ENCODE results near the gene SLC36A4. TPM values are rescaled to one million over a fixed set of nuclear protein-coding genes. Genes with fewer than 3 reads are reported as not detected.
"Not testable (repeated sequence)": the region's sequence is repeated elsewhere in the genome, so short reads cannot be mapped to it uniquely, and the experiment has no call there.

Gene SLC36A4
- total RNA-seq: 10 to 100 TPM in 2 of 9 donors, 1 to 10 TPM in 7; 4.4 to 15.0 (median 7.4) TPM
- 10 to 100 TPM in 1 of 2 donors, 1 to 10 TPM in 1; 2.6 to 22.4 TPM for polyA plus RNA-seq
- long read RNA-seq, donor 1, full-length matches to known transcripts: 10 of 17 reads
- long read RNA-seq, donor 1, partial matches to known transcripts: 1 of 17 reads
- long read RNA-seq, donor 1, other reads (novel, unspliced or antisense): 6 of 17 reads
- long read RNA-seq, donor 2, full-length matches to known transcripts: 22 of 29 reads
- long read RNA-seq, donor 2, partial matches to known transcripts: 0 of 29 reads
- long read RNA-seq, donor 2, other reads (novel, unspliced or antisense): 7 of 29 reads
- long read RNA-seq, donor 3, full-length matches to known transcripts: 21 of 25 reads
- long read RNA-seq, donor 3, partial matches to known transcripts: 0 of 25 reads
- long read RNA-seq, donor 3, other reads (novel, unspliced or antisense): 4 of 25 reads

DNA sequence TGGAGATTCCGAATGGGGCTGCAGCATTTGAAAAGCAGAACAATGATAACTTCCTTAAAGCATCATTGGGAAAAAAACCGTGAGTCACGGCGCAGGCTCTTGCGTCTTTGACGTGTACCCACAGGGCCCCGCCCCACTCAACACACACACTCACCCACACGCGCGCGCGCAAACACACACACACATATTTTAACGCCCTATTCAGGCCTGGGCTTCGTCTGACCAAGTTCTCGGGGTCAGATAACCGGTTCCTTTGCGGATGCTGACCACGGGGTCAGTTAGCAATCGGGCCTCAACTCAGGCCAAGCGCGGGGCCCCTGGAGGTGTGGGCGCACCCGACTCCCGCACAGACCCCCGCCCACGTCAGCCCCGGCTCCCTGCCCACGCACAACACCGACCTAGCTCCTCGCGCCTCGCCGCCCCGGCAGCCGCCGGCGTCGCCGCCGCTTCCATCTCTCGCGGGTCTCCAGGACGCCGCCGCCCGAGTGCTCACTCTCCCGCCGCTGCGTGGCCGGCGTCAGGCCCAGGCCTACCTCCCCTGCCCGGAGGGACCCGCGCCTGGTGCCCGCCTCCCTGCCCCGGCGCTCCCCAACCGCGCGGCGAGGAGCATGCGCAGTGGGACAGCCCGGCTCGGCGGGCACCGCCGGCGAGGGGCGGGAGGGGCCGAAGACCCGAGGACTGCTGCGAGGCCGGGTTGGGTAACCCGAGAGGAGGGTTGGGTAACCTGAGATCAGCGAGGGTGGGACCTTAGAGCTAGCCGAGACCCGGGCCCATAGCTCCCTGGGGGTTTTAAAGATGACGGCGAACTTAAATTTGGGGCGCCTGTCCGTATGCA, at the start of gene SLC36A4:
Gene SLC36A4 (minus strand): TSS at position 612 of the 835 bp plus-strand sequence. CDS start 159 bp downstream, at position 453.
- DNase-seq: peak; percentile 87 to 94 (median 92)
- H3K27ac ChIP-seq: peak within 1 kb of the TSS; percentile 79 to 98 (median 92)
- no peaks in the 10 kb centered on the region for H3K9me3 ChIP-seq
- H3K27me3 ChIP-seq: no peaks in the 10 kb centered on the region
- WGBS, 4 donors: 1 to 2% (median 1%) methylated on average over 30 to 81 of the region's 81 CpGs
- no peaks in the 10 kb centered on the region for H3K36me3 ChIP-seq
- peaks cover 0 to 35% (median 1%) of the 10 kb centered on the region in 12 donors for H3K4me1 ChIP-seq
- peak within 1 kb of the TSS; percentile 67 to 87 (median 80) for H3K4me3 ChIP-seq
- ATAC-seq: peak; percentile 89 to 99 (median 98)
- intact Hi-C loops (cut with DNase I): no loop called here
- TF ChIP-seq, protein P1, sequence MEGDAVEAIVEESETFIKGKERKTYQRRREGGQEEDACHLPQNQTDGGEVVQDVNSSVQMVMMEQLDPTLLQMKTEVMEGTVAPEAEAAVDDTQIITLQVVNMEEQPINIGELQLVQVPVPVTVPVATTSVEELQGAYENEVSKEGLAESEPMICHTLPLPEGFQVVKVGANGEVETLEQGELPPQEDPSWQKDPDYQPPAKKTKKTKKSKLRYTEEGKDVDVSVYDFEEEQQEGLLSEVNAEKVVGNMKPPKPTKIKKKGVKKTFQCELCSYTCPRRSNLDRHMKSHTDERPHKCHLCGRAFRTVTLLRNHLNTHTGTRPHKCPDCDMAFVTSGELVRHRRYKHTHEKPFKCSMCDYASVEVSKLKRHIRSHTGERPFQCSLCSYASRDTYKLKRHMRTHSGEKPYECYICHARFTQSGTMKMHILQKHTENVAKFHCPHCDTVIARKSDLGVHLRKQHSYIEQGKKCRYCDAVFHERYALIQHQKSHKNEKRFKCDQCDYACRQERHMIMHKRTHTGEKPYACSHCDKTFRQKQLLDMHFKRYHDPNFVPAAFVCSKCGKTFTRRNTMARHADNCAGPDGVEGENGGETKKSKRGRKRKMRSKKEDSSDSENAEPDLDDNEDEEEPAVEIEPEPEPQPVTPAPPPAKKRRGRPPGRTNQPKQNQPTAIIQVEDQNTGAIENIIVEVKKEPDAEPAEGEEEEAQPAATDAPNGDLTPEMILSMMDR (IDR thresholded peaks at IDR 0.05): no peak
- TF ChIP-seq POLR2A (IDR thresholded peaks at IDR 0.05): peak in 1 of 2 donors; percentile 65

GRCh38 chr11:93246790-93247189, 49.0 kb upstream of the SLC36A4 start:
- ATAC-seq: not testable (repeated sequence)
- 90 to 97% (median 91%) methylated on average over 3 of the region's 3 CpGs for WGBS, 4 donors

DNA sequence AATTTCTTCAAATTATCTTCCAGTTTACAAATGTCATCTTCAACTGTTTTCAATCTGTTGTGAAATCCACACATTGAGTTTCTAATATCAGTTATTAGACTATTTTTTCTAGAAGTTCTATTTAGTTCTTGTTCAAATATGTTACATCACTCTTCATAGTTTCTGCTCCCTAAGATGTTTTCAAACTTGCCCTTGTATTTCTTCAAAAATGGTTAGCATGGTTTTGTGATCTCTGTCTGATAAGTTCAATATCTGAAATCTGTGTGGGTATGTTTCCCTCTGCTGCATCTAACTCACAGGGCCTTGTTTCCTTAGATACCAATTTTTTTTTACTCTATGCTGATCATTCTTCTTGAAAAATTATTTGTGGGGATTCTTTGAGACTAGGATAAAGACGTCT, 46.2 kb upstream of the SLC36A4 start:
- no peak for ATAC-seq
- no peaks in the 10 kb centered on the region for H3K4me1 ChIP-seq
- no peaks in the 10 kb centered on the region for H3K27me3 ChIP-seq
- peaks cover 0 to 3% (median 0%) of the 10 kb centered on the region in 12 donors for H3K9me3 ChIP-seq
- 72 to 85% (median 81%) methylated on average over 1 of the region's 1 CpG for WGBS, 4 donors
- no peak for DNase-seq
- TF ChIP-seq POLR2A (IDR thresholded peaks at IDR 0.05): no peak
- TF ChIP-seq, protein P1 (IDR thresholded peaks at IDR 0.05): no peak
- intact Hi-C loops (cut with DNase I): no loop called here
- no peak overlapping the region for H3K27ac ChIP-seq
- H3K4me3 ChIP-seq: no peak overlapping the region
- H3K36me3 ChIP-seq: no peaks in the 10 kb centered on the region

More at GRCh38 chr11:93246790-93247189, 49.0 kb upstream of the SLC36A4 start:
- H3K27me3 ChIP-seq; H3K27ac ChIP-seq; DNase-seq; H3K36me3 ChIP-seq; intact Hi-C loops (cut with DNase I); H3K9me3 ChIP-seq; H3K4me1 ChIP-seq; H3K4me3 ChIP-seq: not testable (repeated sequence)

DNA sequence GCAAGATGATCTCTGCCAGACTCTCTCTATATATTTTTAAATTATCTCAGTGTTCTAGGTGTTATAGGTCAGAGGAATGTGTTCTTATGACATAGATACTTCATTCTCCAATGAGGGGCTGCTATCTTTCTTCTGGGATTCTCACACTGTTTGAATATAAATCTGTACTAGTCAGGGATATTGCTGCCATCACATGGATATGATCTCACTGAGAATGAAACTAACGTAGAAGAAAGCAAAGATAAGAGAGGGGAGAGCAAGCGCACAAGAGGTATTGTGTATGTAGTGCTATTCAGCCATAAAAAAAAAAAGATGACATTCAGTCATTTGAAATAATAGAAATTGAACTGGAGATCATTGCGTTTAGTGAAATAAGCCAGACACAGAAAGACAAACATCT, 42.2 kb upstream of the SLC36A4 start:
- TF ChIP-seq, protein P1 (IDR thresholded peaks at IDR 0.05): no peak
- TF ChIP-seq POLR2A (IDR thresholded peaks at IDR 0.05): no peak
- H3K4me3 ChIP-seq: no peak overlapping the region
- intact Hi-C loops (cut with DNase I): loop anchor here in 3 of 10 donors (5.0 to 10.0 kb wide), 3 partner anchors 235 to 1265 kb away; partner anchors contain the start of gene SMCO4 (in 2 of the 3)

More for the DNA sequence above, 42.2 kb upstream of the SLC36A4 start:
- Histone ChIP-seq H3K27me3 (no peaks in the 10 kb centered on the region), H3K27ac (no peak overlapping the region), H3K4me1 (peaks cover 0 to 2% (median 0%) of the 10 kb centered on the region in 12 donors), H3K36me3 (no peaks in the 10 kb centered on the region), H3K9me3 (no peaks in the 10 kb centered on the region)
- DNase-seq (no peak), ATAC-seq (no peak)
- WGBS, 4 donors: 59 to 70% (median 65%) methylated on average over 3 of the region's 3 CpGs

All from heart left ventricle (tissue), 16 donors.